ENCODE measurements around the gene FAM185A.

FAM185A gene

GRCh38 chr7:102806613-102807012 is 57.8 kb downstream of the FAM185A start:
- DNase-seq (ENCODE audit: low read depth): no peak
- H3K4me3 ChIP-seq (ENCODE audit: low read length): no peak overlapping the region
- no peak for TF ChIP-seq CTCF (conservative IDR thresholded peaks at IDR 0.05; ENCODE audit: low read depth, low read length)

- no peak overlapping the region for H3K4me3 ChIP-seq (ENCODE audit: low read length)
- no peak for TF ChIP-seq CTCF (conservative IDR thresholded peaks at IDR 0.05; ENCODE audit: low read depth, low read length)
- no peak for DNase-seq (ENCODE audit: low read depth)
These were observed 62.1 kb downstream of the FAM185A start for GRCh38 chr7:102810916-102811315.

GRCh38 chr7:102811942-102812678 is 63.3 kb downstream of the FAM185A start:
- no peak for TF ChIP-seq CTCF (conservative IDR thresholded peaks at IDR 0.05; ENCODE audit: low read depth, low read length)
- DNase-seq (ENCODE audit: low read depth): no peak
- H3K4me3 ChIP-seq (ENCODE audit: low read length): no peak overlapping the region

GRCh38 chr7:102813191-102814024 is 64.6 kb downstream of the FAM185A start:
- TF ChIP-seq CTCF (conservative IDR thresholded peaks at IDR 0.05; ENCODE audit: low read depth, low read length): no peak
- DNase-seq (ENCODE audit: low read depth): no peak
- H3K4me3 ChIP-seq (ENCODE audit: low read length): no peak overlapping the region

GRCh38 chr7:102814025-102814471 is 65.2 kb downstream of the FAM185A start:
- no peak for DNase-seq (ENCODE audit: low read depth)
- H3K4me3 ChIP-seq (ENCODE audit: low read length): no peak overlapping the region
- no peak for TF ChIP-seq CTCF (conservative IDR thresholded peaks at IDR 0.05; ENCODE audit: low read depth, low read length)

GRCh38 chr7:102817616-102818573 is 69.1 kb downstream of the FAM185A start:
- no peak overlapping the region for H3K4me3 ChIP-seq (ENCODE audit: low read length)
- DNase-seq (ENCODE audit: low read depth): no peak
- TF ChIP-seq CTCF (conservative IDR thresholded peaks at IDR 0.05; ENCODE audit: low read depth, low read length): no peak

Measured in retinal pigment epithelial cell (primary cell).